CD4-positive, alpha-beta T cell (primary cell): ENCODE measurements around the gene RPAP3. TPM values are rescaled to one million over a fixed set of nuclear protein-coding genes. Genes with fewer than 3 reads are reported as not detected.

Source experiments
- ATAC-seq: fragments of 200-7000 bp; cut with Tn5 transposase; one replicate; pipeline ENCODE4 v1.10.0; 2022; ENCODE audit warnings: mild to moderate bottlenecking; ENCODE audit not compliant: poor library complexity
- CTCF ChIA-PET: fragments of 350-600 bp; sonication (Branson Sonifier 250); formaldehyde crosslinking; loops from one replicate; lab custom pipeline; 2021; ENCODE audit warnings: antibody characterized with exemption, inconsistent platforms; lab: Charles Lee
- POLR2A ChIA-PET: fragments of 350-600 bp; sonication (Branson Sonifier 250); formaldehyde crosslinking; loops from one replicate; lab custom pipeline; 2021; ENCODE audit warnings: antibody characterized with exemption, inconsistent platforms; lab: Charles Lee
- DNase-seq, 14 experiments: peaks; one replicate each; pipeline ENCODE4 v3.0.0-alpha.2; 2013 to 2020; ENCODE audit warnings: mixed read lengths in 2 of 14
- H3K27ac ChIP-seq, 2 donors: one replicate each; pipeline versions ENCODE4 v1.5.1 to v1.7.0; 2013; ENCODE audit warnings: low read length in 2 of 2, low read depth in 1 of 2, mild to moderate bottlenecking in 1 of 2
- H3K27me3 ChIP-seq, 2 experiments: 1 replicate in 1 of 2; 2 replicates in 1 of 2; pipeline versions ENCODE4 v1.6.1 to v1.7.0; 2013; ENCODE audit warnings: low read length in 2 of 2, control low read depth in 1 of 2, mild to moderate bottlenecking in 1 of 2, moderate library complexity in 1 of 2; ENCODE audit not compliant: insufficient read depth in 2 of 2, control insufficient read depth in 1 of 2
- H3K36me3 ChIP-seq: one replicate; pipeline ENCODE4 v1.6.1; 2013; ENCODE audit warnings: low read length, control low read depth; ENCODE audit not compliant: insufficient read depth
- H3K4me1 ChIP-seq: one replicate; pipeline ENCODE4 v1.6.1; 2013; ENCODE audit warnings: low read length, control low read depth; ENCODE audit not compliant: insufficient read depth
- H3K4me3 ChIP-seq: one replicate; pipeline ENCODE4 v1.5.1; 2013; ENCODE audit warnings: mild to moderate bottlenecking, low read length, moderate library complexity
- H3K9me3 ChIP-seq, 2 experiments: 1 replicate in 1 of 2; 2 replicates in 1 of 2; pipeline versions ENCODE4 v1.6.1 to v1.7.0; 2013; ENCODE audit warnings: low read length in 2 of 2, mild to moderate bottlenecking in 2 of 2, control low read depth in 1 of 2, moderate library complexity in 1 of 2; ENCODE audit not compliant: control insufficient read depth in 1 of 2, insufficient read depth in 1 of 2
- H3K27ac Mint-ChIP-seq: one replicate; pipeline ENCODE4 v1.8.0; 2020; ENCODE audit warnings: mixed read lengths
- H3K27me3 Mint-ChIP-seq: one replicate; pipeline ENCODE4 v1.8.0; 2021; ENCODE audit warnings: mixed read lengths
- H3K36me3 Mint-ChIP-seq: one replicate; pipeline ENCODE4 v1.8.0; 2021; ENCODE audit warnings: low read depth, mixed read lengths
- H3K4me1 Mint-ChIP-seq: one replicate; pipeline ENCODE4 v1.8.0; 2021; ENCODE audit warnings: low read depth, mixed read lengths
- H3K4me3 Mint-ChIP-seq: one replicate; pipeline ENCODE4 v1.8.0; 2020; ENCODE audit warnings: mild to moderate bottlenecking, mixed read lengths
- H3K9me3 Mint-ChIP-seq: one replicate; pipeline ENCODE4 v1.8.0; 2020; ENCODE audit warnings: mixed read lengths
- CTCF ChIP-seq: fragments of 200-600 bp; IDR thresholded peaks from one replicate; pipeline ENCODE4 v1.8.0; 2022; ENCODE audit warnings: antibody characterized with exemption, mild to moderate bottlenecking
- intact Hi-C, 2 experiments: fragments of 100-400 bp; cut with DNase I in 1 of 2; cut with micrococcal nuclease in 1 of 2; formaldehyde crosslinking; loops; one replicate each; pipeline versions ENCODE4 v1.15.1 to v1.9.0; 2023 to 2025; cut with DNase I, micrococcal nuclease
- total RNA-seq, 174 experiments: library from RNA in 2 of 174; stranded (reverse) in 2 of 174; gene quantifications; one replicate each; pipeline ENCODE4 v1.2.3 and lab custom pipeline; 2021 to 2026

The RPAP3 gene
- total RNA-seq, 2 experiments from 2014 or later = 24.6 to 26.4 TPM

DNA sequence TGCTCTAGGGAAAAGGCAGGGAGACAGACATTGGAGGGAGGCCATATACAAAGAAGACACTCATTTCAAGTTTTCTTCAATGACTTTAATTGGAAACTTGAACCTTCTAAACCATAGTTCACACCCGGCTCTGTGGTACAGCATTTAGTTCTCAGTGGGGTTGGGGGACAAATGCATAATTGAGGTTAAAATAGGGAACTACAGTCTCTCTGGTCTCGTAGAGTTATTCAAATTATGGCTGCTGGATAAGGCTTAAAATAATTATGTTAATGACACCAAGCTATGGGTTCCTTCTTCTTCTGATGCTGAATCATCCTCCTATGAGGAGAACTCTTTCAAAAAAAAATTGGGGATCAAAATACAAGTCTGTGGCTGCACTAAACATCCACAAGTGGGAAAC lies 3.8 kb upstream of the RPAP3 start:
- H3K27ac Mint-ChIP-seq = peak overlapping the region; percentile 94
- ChIA-PET CTCF (no interaction called here), POLR2A (no interaction called here)
- no peak overlapping the region for H3K27ac ChIP-seq
- H3K4me1 Mint-ChIP-seq = peaks cover 50% of the 10 kb centered on the region
- no peak overlapping the region for H3K4me3 ChIP-seq
- DNase-seq (no peak), ATAC-seq (no peak)
- H3K27me3 Mint-ChIP-seq = no peaks in the 10 kb centered on the region
- no peaks in the 10 kb centered on the region for H3K27me3 ChIP-seq
- no peaks in the 10 kb centered on the region for H3K9me3 ChIP-seq
- H3K9me3 Mint-ChIP-seq = no peaks in the 10 kb centered on the region
- no peaks in the 10 kb centered on the region for H3K36me3 ChIP-seq
- H3K4me1 ChIP-seq = peaks cover 27% of the 10 kb centered on the region
- intact Hi-C loops = loop anchor here (5.0 to 10.0 kb wide), 4 partner anchors 645 to 1717 kb away; partner anchors contain the start of genes SCAF11 (in 1 of the 2) and ZNF641 (in 1 of the 2)
- TF ChIP-seq CTCF = no peak
- H3K36me3 Mint-ChIP-seq = peaks cover 16% of the 10 kb centered on the region
- no peak overlapping the region for H3K4me3 Mint-ChIP-seq

GRCh38 chr12:47709237-47709636 lies 3.4 kb upstream of the RPAP3 start:
- Histone ChIP-seq H3K4me1 (peaks cover 30% of the 10 kb centered on the region), H3K27ac (no peak overlapping the region), H3K9me3 (no peaks in the 10 kb centered on the region), H3K27me3 (no peaks in the 10 kb centered on the region), H3K36me3 (no peaks in the 10 kb centered on the region), H3K4me3 (no peak overlapping the region)
- POLR2A ChIA-PET = no interaction called here
- CTCF ChIA-PET = no interaction called here
- no peak for ATAC-seq
- no peak for DNase-seq
- peak overlapping the region; percentile 94 for H3K27ac Mint-ChIP-seq
- peaks cover 17% of the 10 kb centered on the region for H3K36me3 Mint-ChIP-seq
- no peaks in the 10 kb centered on the region for H3K27me3 Mint-ChIP-seq
- intact Hi-C loops = loop anchor here in 1 of 2 experiments (5.0 kb wide), 1 partner anchor 1717 kb away; the partner anchor contains the start of gene SCAF11
- peaks cover 52% of the 10 kb centered on the region for H3K4me1 Mint-ChIP-seq
- no peak overlapping the region for H3K4me3 Mint-ChIP-seq
- no peak for TF ChIP-seq CTCF
- no peaks in the 10 kb centered on the region for H3K9me3 Mint-ChIP-seq

- Mint-ChIP-seq H3K4me1 (peaks cover 64% of the 10 kb centered on the region), H3K27me3 (no peaks in the 10 kb centered on the region), H3K36me3 (peaks cover 29% of the 10 kb centered on the region), H3K4me3 (peak overlapping the region; percentile 87), H3K27ac (peak overlapping the region; percentile 94), H3K9me3 (no peaks in the 10 kb centered on the region)
- no peak for TF ChIP-seq CTCF
- peak in 3 of 14 experiments; percentile 24 to 36 (median 30) for DNase-seq
- CTCF ChIA-PET = interaction anchor here (0.9 to 2.4 kb wide), 2 partner anchors 130 to 687 kb away, joined by 3 to 7 read pairs; no protein-coding TSS in a partner anchor
- Histone ChIP-seq H3K27me3 (no peaks in the 10 kb centered on the region), H3K27ac (peak overlapping the region in 1 of 2 donors; percentile 37), H3K4me1 (peaks cover 37% of the 10 kb centered on the region), H3K4me3 (no peak overlapping the region), H3K9me3 (no peaks in the 10 kb centered on the region), H3K36me3 (no peaks in the 10 kb centered on the region)
- POLR2A ChIA-PET = interaction anchor here (1.4 to 1.9 kb wide), 4 partner anchors 10 to 491 kb away, joined by 4 to 6 read pairs (median 5); no protein-coding TSS in a partner anchor
- ATAC-seq = no peak
- intact Hi-C loops = loop anchor here in 1 of 2 experiments (5.0 kb wide), 1 partner anchor 1716 kb away; the partner anchor contains the start of gene SCAF11
Observed at GRCh38 chr12:47707905-47708543, 2.2 kb upstream of the RPAP3 start.
